MM.1S (cell line): ENCODE results near the gene TBC1D19.

Experiments
- DNase-seq: peaks from one replicate; pipeline ENCODE4 v3.0.0-alpha.2; 2015
- H2AFZ ChIP-seq: fragments of 300-600 bp; sonication (generic); 2 replicates; pipeline ENCODE4 v1.6.0; 2016; ENCODE audit warnings: antibody characterized with exemption, low read length
- H3F3A ChIP-seq: fragments of 300-600 bp; sonication (generic); 2 replicates; pipeline ENCODE4 v1.6.1; 2016; ENCODE audit warnings: mild to moderate bottlenecking, antibody characterized with exemption, low read length, moderate library complexity, mixed read lengths; ENCODE audit not compliant: insufficient read depth
- H3K27ac ChIP-seq: fragments of 300-600 bp; sonication (generic); 2 replicates; pipeline ENCODE4 v1.5.1; 2016; ENCODE audit warnings: mild to moderate bottlenecking, low read length
- H3K27me3 ChIP-seq: fragments of 300-600 bp; sonication (generic); replicated peaks from 2 replicates; pipeline ENCODE4 v1.6.0; 2016; ENCODE audit warnings: low read length; ENCODE audit not compliant: insufficient read depth
- H3K36me3 ChIP-seq: fragments of 300-600 bp; sonication (generic); replicated peaks from 2 replicates; pipeline ENCODE4 v1.6.1; 2016; ENCODE audit warnings: mild to moderate bottlenecking, low read length, mixed read lengths; ENCODE audit not compliant: insufficient read depth
- H3K4me1 ChIP-seq: fragments of 300-600 bp; sonication (generic); 2 replicates; pipeline ENCODE4 v1.6.1; 2016; ENCODE audit warnings: low read length, mixed read lengths
- H3K4me2 ChIP-seq: fragments of 300-600 bp; sonication (generic); 2 replicates; pipeline ENCODE4 v1.6.0; 2016; ENCODE audit warnings: low read depth, low read length
- H3K4me3 ChIP-seq: fragments of 300-600 bp; sonication (generic); 2 replicates; pipeline ENCODE4 v1.5.1; 2016; ENCODE audit warnings: low read length, mixed read lengths
- H3K79me2 ChIP-seq: fragments of 300-600 bp; sonication (generic); 2 replicates; pipeline ENCODE4 v1.6.1; 2016; ENCODE audit warnings: mixed run types, low read length, mixed read lengths
- H3K9ac ChIP-seq: fragments of 300-600 bp; sonication (generic); 2 replicates; pipeline ENCODE4 v1.6.1; 2016; ENCODE audit warnings: low read length, mixed read lengths
- H3K9me2 ChIP-seq: fragments of 300-600 bp; sonication (generic); replicated peaks from 2 replicates; pipeline ENCODE4 v1.6.1; 2016; ENCODE audit warnings: mild to moderate bottlenecking, low read length, mixed read lengths; ENCODE audit not compliant: insufficient read depth
- H3K9me3 ChIP-seq: fragments of 300-600 bp; sonication (generic); replicated peaks from 2 replicates; pipeline ENCODE4 v1.6.1; 2016; ENCODE audit warnings: mild to moderate bottlenecking, low read length, mixed read lengths; ENCODE audit not compliant: insufficient read depth
- H4K20me1 ChIP-seq: fragments of 300-600 bp; sonication (generic); 2 replicates; pipeline ENCODE4 v1.6.1; 2016; ENCODE audit warnings: mild to moderate bottlenecking, low read length, moderate library complexity, mixed read lengths; ENCODE audit not compliant: insufficient read depth
- EZH2 ChIP-seq: fragments of 300-600 bp; sonication (generic); optimal IDR thresholded peaks from 2 replicates; pipeline ENCODE3; 2017; ENCODE audit warnings: low read depth, mild to moderate bottlenecking, antibody characterized with exemption, low read length, mixed read lengths
- EZH2phosphoT487 ChIP-seq: fragments of 300-600 bp; sonication (generic); IDR thresholded peaks from 2 replicates; pipeline ENCODE4 v1.6.1; 2018; ENCODE audit warnings: antibody characterized with exemption, low read length
- TF ChIP-seq, protein P1 (sequence below): fragments of 300-600 bp; sonication (generic); IDR thresholded peaks from 2 replicates; pipeline ENCODE4 v1.5.1; 2016; ENCODE audit warnings: antibody characterized with exemption, low read length, mixed read lengths

The TBC1D19 gene

DNA sequence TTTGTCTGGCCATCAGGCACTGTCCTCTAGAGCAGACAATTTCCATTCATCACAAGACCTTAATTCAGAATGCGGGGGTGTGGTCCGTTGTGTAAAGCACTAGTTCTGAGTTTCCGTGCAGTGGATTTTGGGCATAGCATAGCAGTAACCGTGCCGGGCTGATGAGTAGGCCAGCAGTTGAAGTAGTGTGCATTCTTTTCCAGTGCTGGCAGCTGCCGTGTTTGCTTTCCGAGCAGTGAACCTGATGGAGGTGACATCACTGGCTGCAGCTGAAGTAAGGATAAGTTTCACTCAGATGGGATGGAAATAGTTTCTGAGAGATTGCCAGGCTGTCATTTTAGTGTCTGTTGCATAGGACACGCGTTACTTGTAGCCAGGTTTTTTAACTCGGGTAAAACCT, 169.7 kb downstream of the TBC1D19 start:
- no peak for DNase-seq
- Histone ChIP-seq H3K36me3 (no peaks in the 10 kb centered on the region), H3F3A (no peaks in the 10 kb centered on the region), H3K9me2 (no peaks in the 10 kb centered on the region), H3K79me2 (no peaks in the 10 kb centered on the region), H4K20me1 (no peaks in the 10 kb centered on the region), H3K9me3 (no peaks in the 10 kb centered on the region), H3K9ac (no peak overlapping the region), H3K27ac (no peak overlapping the region), H3K4me1 (peaks cover 9% of the 10 kb centered on the region), H2AFZ (no peak overlapping the region), H3K27me3 (no peaks in the 10 kb centered on the region), H3K4me3 (no peak overlapping the region), H3K4me2 (no peak overlapping the region)
- TF ChIP-seq EZH2 (no peak), EZH2phosphoT487 (no peak)
- TF ChIP-seq, protein P1, sequence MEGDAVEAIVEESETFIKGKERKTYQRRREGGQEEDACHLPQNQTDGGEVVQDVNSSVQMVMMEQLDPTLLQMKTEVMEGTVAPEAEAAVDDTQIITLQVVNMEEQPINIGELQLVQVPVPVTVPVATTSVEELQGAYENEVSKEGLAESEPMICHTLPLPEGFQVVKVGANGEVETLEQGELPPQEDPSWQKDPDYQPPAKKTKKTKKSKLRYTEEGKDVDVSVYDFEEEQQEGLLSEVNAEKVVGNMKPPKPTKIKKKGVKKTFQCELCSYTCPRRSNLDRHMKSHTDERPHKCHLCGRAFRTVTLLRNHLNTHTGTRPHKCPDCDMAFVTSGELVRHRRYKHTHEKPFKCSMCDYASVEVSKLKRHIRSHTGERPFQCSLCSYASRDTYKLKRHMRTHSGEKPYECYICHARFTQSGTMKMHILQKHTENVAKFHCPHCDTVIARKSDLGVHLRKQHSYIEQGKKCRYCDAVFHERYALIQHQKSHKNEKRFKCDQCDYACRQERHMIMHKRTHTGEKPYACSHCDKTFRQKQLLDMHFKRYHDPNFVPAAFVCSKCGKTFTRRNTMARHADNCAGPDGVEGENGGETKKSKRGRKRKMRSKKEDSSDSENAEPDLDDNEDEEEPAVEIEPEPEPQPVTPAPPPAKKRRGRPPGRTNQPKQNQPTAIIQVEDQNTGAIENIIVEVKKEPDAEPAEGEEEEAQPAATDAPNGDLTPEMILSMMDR = no peak

DNA sequence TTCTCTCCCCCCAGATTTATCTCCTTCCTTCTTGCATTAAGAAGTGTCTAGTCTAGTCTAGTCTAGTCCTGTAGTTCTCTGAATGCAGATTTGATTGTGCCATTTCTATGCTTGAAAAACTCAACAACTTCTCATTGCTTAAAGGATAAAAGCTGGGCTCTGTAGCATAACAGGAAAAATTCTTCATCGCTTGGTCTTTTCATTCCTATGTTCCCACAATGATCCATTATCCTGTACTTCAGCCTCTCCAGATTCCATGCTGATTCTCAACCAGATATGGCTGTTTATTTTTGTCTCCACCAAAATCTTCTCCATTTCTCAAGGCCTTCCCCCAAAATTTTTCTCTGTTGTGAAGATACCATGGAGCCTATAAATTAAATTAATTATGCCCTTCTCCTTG, 173.9 kb downstream of the TBC1D19 start:
- H3K27me3 ChIP-seq = no peaks in the 10 kb centered on the region
- no peak overlapping the region for H3K9ac ChIP-seq
- no peak for TF ChIP-seq EZH2phosphoT487
- TF ChIP-seq, protein P1 = no peak
- TF ChIP-seq EZH2 = no peak
- H3F3A ChIP-seq = no peaks in the 10 kb centered on the region
- H2AFZ ChIP-seq = no peak overlapping the region
- H3K4me3 ChIP-seq = no peak overlapping the region
- no peaks in the 10 kb centered on the region for H3K9me2 ChIP-seq
- H3K36me3 ChIP-seq = no peaks in the 10 kb centered on the region
- no peaks in the 10 kb centered on the region for H3K9me3 ChIP-seq
- H3K4me2 ChIP-seq = no peak overlapping the region
- H3K79me2 ChIP-seq = no peaks in the 10 kb centered on the region
- H4K20me1 ChIP-seq = no peaks in the 10 kb centered on the region
- peaks cover 9% of the 10 kb centered on the region for H3K4me1 ChIP-seq
- no peak for DNase-seq
- H3K27ac ChIP-seq = no peak overlapping the region

DNA sequence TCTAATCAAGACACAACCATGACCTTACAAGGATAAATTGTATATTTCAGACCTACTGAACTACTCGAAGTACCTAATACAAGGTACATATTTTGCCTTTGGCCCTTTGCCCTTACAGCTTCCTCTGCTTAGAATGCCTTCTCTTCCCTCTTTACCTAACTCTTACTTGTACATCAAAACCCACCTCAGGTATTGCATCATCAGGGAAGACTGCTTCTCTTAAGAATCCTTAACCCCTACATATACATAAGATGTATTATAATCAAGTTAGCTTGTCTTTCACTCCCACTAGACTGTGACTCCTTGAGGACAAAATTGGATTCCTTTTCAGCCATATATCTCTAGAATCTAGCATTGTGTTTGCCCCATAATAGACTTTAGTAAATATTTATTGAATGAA, 175.0 kb downstream of the TBC1D19 start:
- no peaks in the 10 kb centered on the region for H3K27me3 ChIP-seq
- DNase-seq = no peak
- H3F3A ChIP-seq = no peaks in the 10 kb centered on the region
- H3K9me3 ChIP-seq = no peaks in the 10 kb centered on the region
- H3K36me3 ChIP-seq = no peaks in the 10 kb centered on the region
- H3K79me2 ChIP-seq = no peaks in the 10 kb centered on the region
- peaks cover 11% of the 10 kb centered on the region for H3K4me1 ChIP-seq
- no peak overlapping the region for H3K4me2 ChIP-seq
- no peak overlapping the region for H3K4me3 ChIP-seq
- TF ChIP-seq EZH2 = no peak
- TF ChIP-seq, protein P1 = no peak
- TF ChIP-seq EZH2phosphoT487 = no peak
- no peak overlapping the region for H3K27ac ChIP-seq
- H2AFZ ChIP-seq = no peak overlapping the region
- no peaks in the 10 kb centered on the region for H3K9me2 ChIP-seq
- H3K9ac ChIP-seq = no peak overlapping the region
- H4K20me1 ChIP-seq = no peaks in the 10 kb centered on the region
